Fibroblast of lung (primary cell): Measurements from ENCODE around the gene KCNIP1. TPM values are rescaled to one million over a fixed set of nuclear protein-coding genes. Genes with fewer than 3 reads are reported as not detected.

Source experiments
- DNase-seq, 2 donors: peaks; one replicate each; pipeline versions ENCODE4 v3.0.0 to v3.0.0-alpha.2; 2010; ENCODE audit warnings: low read depth in 2 of 2
- H2AFZ ChIP-seq: 2 replicates; pipeline ENCODE4 v1.5.1; 2012; ENCODE audit warnings: low read length, control low read depth, inconsistent platforms
- H3K27ac ChIP-seq: 2 replicates; pipeline ENCODE4 v1.5.1; 2011; ENCODE audit warnings: low read length, control low read depth; ENCODE audit not compliant: insufficient read depth
- H3K27me3 ChIP-seq: 2 replicates; pipeline ENCODE4 v1.5.1; 2011; ENCODE audit warnings: mild to moderate bottlenecking, low read length; ENCODE audit not compliant: control insufficient read depth, insufficient read depth
- H3K36me3 ChIP-seq: 2 replicates; pipeline ENCODE4 v1.5.1; 2011; ENCODE audit warnings: low read length; ENCODE audit not compliant: control insufficient read depth, insufficient read depth
- H3K4me1 ChIP-seq: 2 replicates; pipeline ENCODE4 v1.5.1; 2011; ENCODE audit warnings: low read length; ENCODE audit not compliant: control insufficient read depth, insufficient read depth; ENCODE audit errors: extremely low read depth
- H3K4me2 ChIP-seq: 2 replicates; pipeline ENCODE4 v1.5.1; 2011; ENCODE audit warnings: low read length, control low read depth; ENCODE audit not compliant: insufficient read depth; ENCODE audit errors: extremely low read depth
- H3K4me3 ChIP-seq, 4 experiments: fragments of 200-600 bp in 1 of 4; sonication (generic) in 1 of 4; replicated peaks in 1 of 4; 2 replicates each; pipeline ENCODE4 v1.5.1; 2011 to 2016; ENCODE audit warnings: low read length in 4 of 4, low read depth in 3 of 4, mild to moderate bottlenecking in 3 of 4, control low read depth in 2 of 4, inconsistent platforms in 1 of 4, mixed read lengths in 1 of 4; ENCODE audit not compliant: insufficient read depth in 1 of 4; ENCODE audit errors: control extremely low read depth in 1 of 4
- H3K79me2 ChIP-seq: 2 replicates; pipeline ENCODE4 v1.5.1; 2012; ENCODE audit warnings: mild to moderate bottlenecking, low read length, inconsistent platforms; ENCODE audit not compliant: control insufficient read depth, insufficient read depth
- H3K9ac ChIP-seq: 2 replicates; pipeline ENCODE4 v1.5.1; 2011; ENCODE audit warnings: mild to moderate bottlenecking, low read length, control low read depth; ENCODE audit not compliant: insufficient read depth
- H3K9me3 ChIP-seq: 2 replicates; pipeline ENCODE4 v1.5.1; 2012; ENCODE audit warnings: low read depth, low read length; ENCODE audit not compliant: control insufficient read depth, insufficient read depth
- H4K20me1 ChIP-seq: 2 replicates; pipeline ENCODE4 v1.5.1; 2011; ENCODE audit warnings: low read length; ENCODE audit not compliant: control insufficient read depth, insufficient read depth; ENCODE audit errors: extremely low read depth
- CTCF ChIP-seq, 2 donors: IDR thresholded peaks in 1 of 2; conservative IDR thresholded peaks in 1 of 2; 1 replicate in 1 of 2; 2 replicates in 1 of 2; pipeline ENCODE4 v1.5.1; 2011 to 2012; ENCODE audit warnings: low read length in 2 of 2, control low read depth in 1 of 2, inconsistent platforms in 1 of 2, low read depth in 1 of 2, mild to moderate bottlenecking in 1 of 2
- EZH2 ChIP-seq: IDR thresholded peaks from 2 replicates; pipeline ENCODE4 v1.5.1; 2012; ENCODE audit warnings: low read length, control low read depth, mild to moderate bottlenecking; ENCODE audit errors: missing control alignments
- polyA plus RNA-seq, 2 donors: library from polyadenylated mRNA; depleted of rRNA in 1 of 2; stranded (reverse) in 1 of 2; unstranded in 1 of 2; fragments of >200 nt; gene quantifications; 2 replicates each; pipeline ENCODE4 v1.2.1, GENCODE V29; 2011 to 2012; ENCODE audit warnings: missing spikeins in 1 of 2
- total RNA-seq: library from RNA; depleted of rRNA; stranded (reverse); fragments of >200 nt; gene quantifications from 2 replicates; pipeline ENCODE4 v1.2.1, GENCODE V29; 2014

The KCNIP1 gene
- total and polyA plus RNA-seq, 2 donors (not counting 1 experiment from before 2014, with no cell fraction given), result not detected

GRCh38 chr5:170740551-170741205, 236.9 kb downstream of the KCNIP1 start:
- Histone ChIP-seq H3K27me3 (no peaks in the 10 kb centered on the region), H3K36me3 (no peaks in the 10 kb centered on the region), H3K4me2 (no peak overlapping the region), H4K20me1 (no peaks in the 10 kb centered on the region), H3K9ac (no peak overlapping the region), H3K9me3 (no peaks in the 10 kb centered on the region), H3K4me3 (no peak overlapping the region), H3K27ac (no peak overlapping the region), H3K79me2 (no peaks in the 10 kb centered on the region), H3K4me1 (no peaks in the 10 kb centered on the region), H2AFZ (no peak overlapping the region)
- no peak for DNase-seq
- TF ChIP-seq CTCF (conservative IDR thresholded peaks at IDR 0.05 in 1 of 2, IDR thresholded peaks at IDR 0.05 in 1 of 2; ENCODE audit: low read depth in 1 of 2, low read length in 2 of 2) (no peak), EZH2 (no peak)

- Histone ChIP-seq H3K4me1 (no peaks in the 10 kb centered on the region), H3K27me3 (no peaks in the 10 kb centered on the region), H4K20me1 (no peaks in the 10 kb centered on the region), H3K4me2 (no peak overlapping the region), H2AFZ (no peak overlapping the region), H3K36me3 (no peaks in the 10 kb centered on the region), H3K9ac (no peak overlapping the region), H3K27ac (no peak overlapping the region), H3K79me2 (no peaks in the 10 kb centered on the region), H3K9me3 (no peaks in the 10 kb centered on the region), H3K4me3 (no peak overlapping the region)
- no peak for DNase-seq
- TF ChIP-seq CTCF (conservative IDR thresholded peaks at IDR 0.05 in 1 of 2, IDR thresholded peaks at IDR 0.05 in 1 of 2; ENCODE audit: low read depth in 1 of 2, low read length in 2 of 2), result no peak
- TF ChIP-seq EZH2, result no peak
Observed at GRCh38 chr5:170741801-170742200, 238.0 kb downstream of the KCNIP1 start.

- H3K4me1 ChIP-seq, result no peaks in the 10 kb centered on the region
- no peak for DNase-seq
- H3K4me3 ChIP-seq, result no peak overlapping the region
- peak overlapping the region; percentile 62 for H3K4me2 ChIP-seq
- no peak overlapping the region for H3K9ac ChIP-seq
- no peak overlapping the region for H2AFZ ChIP-seq
- H3K36me3 ChIP-seq, result no peaks in the 10 kb centered on the region
- no peak overlapping the region for H3K27ac ChIP-seq
- TF ChIP-seq EZH2, result no peak
- TF ChIP-seq CTCF (conservative IDR thresholded peaks at IDR 0.05 in 1 of 2, IDR thresholded peaks at IDR 0.05 in 1 of 2; ENCODE audit: low read depth in 1 of 2, low read length in 2 of 2), result no peak
- H3K79me2 ChIP-seq, result no peaks in the 10 kb centered on the region
- no peaks in the 10 kb centered on the region for H3K27me3 ChIP-seq
- H4K20me1 ChIP-seq, result no peaks in the 10 kb centered on the region
- no peaks in the 10 kb centered on the region for H3K9me3 ChIP-seq
Observed at GRCh38 chr5:170743876-170744212, 240.0 kb downstream of the KCNIP1 start.
